HepG2 (cell line): ENCODE data around the gene NID2.

ENCODE experiments used
- AKAP8 ChIP-seq: sonication (generic); formaldehyde crosslinking; IDR thresholded peaks from 2 replicates; pipeline ENCODE4 v1.5.1; 2020; ENCODE audit warnings: mild to moderate bottlenecking, missing genetic modification reagents
- BCL6 ChIP-seq: IDR thresholded peaks from 2 replicates; pipeline ENCODE4 v1.6.1; 2016; ENCODE audit warnings: missing genetic modification reagents, missing compliant biosample characterization
- NR2F1 ChIP-seq, 2 experiments: fragments of 450-650 bp in 1 of 2; formaldehyde crosslinking in 1 of 2; IDR thresholded peaks; 2 replicates each; pipeline versions ENCODE4 v1.5.0 to v1.6.1; 2016 to 2020; ENCODE audit warnings: mild to moderate bottlenecking in 1 of 2, missing compliant biosample characterization in 1 of 2, missing genetic modification reagents in 1 of 2, moderate library complexity in 1 of 2
- POLR2A ChIP-seq, 2 experiments: IDR thresholded peaks; 2 replicates each; pipeline ENCODE4 v1.6.1; 2011; ENCODE audit warnings: low read depth in 2 of 2, low read length in 2 of 2, mild to moderate bottlenecking in 1 of 2, moderate library complexity in 1 of 2; ENCODE audit not compliant: insufficient read depth in 1 of 2
- RFX5 ChIP-seq: IDR thresholded peaks from 2 replicates; pipeline ENCODE4 v1.6.1; 2011; ENCODE audit warnings: low read depth, low read length, improper control_type of control experiment
- SNAPC2 ChIP-seq: sonication (generic); formaldehyde crosslinking; IDR thresholded peaks from 2 replicates; pipeline ENCODE4 v1.8.1; 2022; ENCODE audit warnings: mild to moderate bottlenecking, missing genetic modification reagents
- ZNF17 ChIP-seq: sonication (generic); formaldehyde crosslinking; IDR thresholded peaks from 2 replicates; pipeline ENCODE4 v1.5.0; 2020; ENCODE audit warnings: mild to moderate bottlenecking, missing genetic modification reagents
- ZNF672 ChIP-seq: sonication (generic); formaldehyde crosslinking; IDR thresholded peaks from 2 replicates; pipeline ENCODE4 v1.8.1; 2022; ENCODE audit warnings: missing genetic modification reagents
- TF ChIP-seq, protein P1 (sequence below): sonication (generic); formaldehyde crosslinking; IDR thresholded peaks from 2 replicates; pipeline ENCODE4 v1.5.0; 2020; ENCODE audit warnings: mild to moderate bottlenecking, missing genetic modification reagents, moderate library complexity

DNA sequence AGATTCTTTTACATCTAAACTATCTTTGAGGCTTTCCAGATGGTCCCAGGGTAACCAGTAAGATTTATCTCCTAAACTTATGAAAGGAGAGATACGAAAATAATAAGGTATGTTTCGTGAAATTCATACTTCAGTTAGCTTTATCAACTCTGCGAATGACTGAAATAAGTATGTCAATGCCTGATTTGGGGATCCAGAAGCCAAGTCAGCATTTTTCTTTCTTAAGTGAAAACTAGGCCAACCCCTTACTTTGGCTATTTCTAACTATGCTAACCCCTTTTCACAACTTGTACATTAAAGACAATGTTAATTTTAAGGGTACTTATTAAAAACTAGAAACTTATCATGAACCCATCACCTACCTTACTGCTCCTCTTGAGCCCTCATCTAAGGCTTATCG lies 26.9 kb upstream of the NID2 start:
- TF ChIP-seq ZNF17 (CRISPR knock-in tag) (no peak), RFX5 (no peak), AKAP8 (CRISPR knock-in tag) (no peak), ZNF672 (no peak), POLR2A (IDR thresholded peaks at IDR 0.05; ENCODE audit: insufficient read depth in 1 of 2, low read depth in 2 of 2, low read length in 2 of 2) (no peak), SNAPC2 (CRISPR knock-in tag) (no peak), BCL6 (CRISPR knock-in tag) (no peak), NR2F1 (CRISPR knock-in tag; IDR thresholded peaks at IDR 0.05) (no peak)
- TF ChIP-seq, protein P1, sequence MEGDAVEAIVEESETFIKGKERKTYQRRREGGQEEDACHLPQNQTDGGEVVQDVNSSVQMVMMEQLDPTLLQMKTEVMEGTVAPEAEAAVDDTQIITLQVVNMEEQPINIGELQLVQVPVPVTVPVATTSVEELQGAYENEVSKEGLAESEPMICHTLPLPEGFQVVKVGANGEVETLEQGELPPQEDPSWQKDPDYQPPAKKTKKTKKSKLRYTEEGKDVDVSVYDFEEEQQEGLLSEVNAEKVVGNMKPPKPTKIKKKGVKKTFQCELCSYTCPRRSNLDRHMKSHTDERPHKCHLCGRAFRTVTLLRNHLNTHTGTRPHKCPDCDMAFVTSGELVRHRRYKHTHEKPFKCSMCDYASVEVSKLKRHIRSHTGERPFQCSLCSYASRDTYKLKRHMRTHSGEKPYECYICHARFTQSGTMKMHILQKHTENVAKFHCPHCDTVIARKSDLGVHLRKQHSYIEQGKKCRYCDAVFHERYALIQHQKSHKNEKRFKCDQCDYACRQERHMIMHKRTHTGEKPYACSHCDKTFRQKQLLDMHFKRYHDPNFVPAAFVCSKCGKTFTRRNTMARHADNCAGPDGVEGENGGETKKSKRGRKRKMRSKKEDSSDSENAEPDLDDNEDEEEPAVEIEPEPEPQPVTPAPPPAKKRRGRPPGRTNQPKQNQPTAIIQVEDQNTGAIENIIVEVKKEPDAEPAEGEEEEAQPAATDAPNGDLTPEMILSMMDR (CRISPR knock-in tag) = no peak
